Activated CD4-positive, alpha-beta T cell treated with anti-CD3 and anti-CD28 coated beads, Interleukin-10, Interleukin-2, amounts not matched to agents 100 ng/mL and 50 ng/mL, durations not matched to agents 16 hours and 8 hours (primary cell): Measurements from ENCODE around the gene LUZP2.

Source experiments
- DNase-seq: peaks from one replicate; pipeline ENCODE4 v3.0.0-alpha.2; 2020

The LUZP2 gene

GRCh38 chr11:24572376-24572775 lies 75.5 kb downstream of the LUZP2 start:
- DNase-seq = no peak

DNA sequence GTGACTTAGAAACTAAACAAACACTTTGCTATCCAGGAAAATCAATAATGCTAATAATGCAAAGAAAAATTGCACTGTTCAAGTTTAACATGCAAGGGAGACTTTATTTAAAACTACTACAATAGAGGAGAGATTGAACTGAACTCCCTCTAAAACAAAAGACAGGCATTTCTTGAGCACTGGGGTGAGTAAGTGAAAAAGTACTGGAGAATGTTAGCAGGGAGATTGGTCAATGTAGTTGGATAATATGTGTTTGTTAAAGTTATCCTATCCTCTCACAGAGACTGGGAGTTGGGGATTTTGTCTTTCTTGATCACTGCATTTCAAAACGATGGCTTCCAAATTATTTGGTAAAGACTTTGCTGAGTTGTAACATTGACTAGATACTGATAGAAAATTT lies 77.6 kb downstream of the LUZP2 start:
- DNase-seq = no peak

DNA sequence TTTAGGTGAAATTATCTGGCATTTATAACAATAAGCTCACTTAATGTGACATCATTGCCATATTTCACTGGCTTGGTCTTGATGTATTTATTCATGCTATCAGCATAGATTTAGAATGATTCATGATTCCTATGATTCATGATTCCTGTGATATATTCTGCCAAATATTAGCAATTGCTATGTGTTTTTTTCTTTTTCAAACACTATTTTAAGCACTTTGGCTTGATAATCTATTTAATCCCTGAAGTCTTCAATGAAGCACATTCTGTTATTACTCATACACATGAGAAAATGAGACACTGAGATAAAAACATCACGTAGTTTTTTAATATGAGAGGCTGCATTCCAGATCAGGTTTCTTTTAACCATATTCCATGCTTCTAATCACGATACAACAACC lies 78.5 kb downstream of the LUZP2 start:
- DNase-seq = no peak

- DNase-seq = no peak
Observed at GRCh38 chr11:24585192-24585591, 88.3 kb downstream of the LUZP2 start.

DNA sequence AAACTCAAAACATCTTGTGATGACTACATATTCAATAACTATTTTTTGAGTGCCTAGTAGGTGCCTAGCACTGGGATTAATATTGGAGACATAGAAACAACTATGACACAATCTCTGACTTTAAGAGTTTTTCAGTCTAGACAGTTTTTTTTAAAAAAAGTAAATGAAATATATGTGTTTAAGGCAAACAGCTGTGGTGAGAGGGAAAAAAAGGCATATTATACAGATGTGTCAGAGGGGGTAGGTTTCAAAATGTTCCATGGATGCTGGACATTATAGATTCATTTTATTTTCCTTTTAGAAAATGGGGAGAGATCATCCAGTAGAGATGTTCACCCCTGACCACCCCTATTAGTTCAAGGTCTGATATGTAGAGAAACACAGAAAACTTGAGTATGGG lies 90.8 kb downstream of the LUZP2 start:
- DNase-seq = no peak

- DNase-seq = no peak
Observed at GRCh38 chr11:24588081-24588480, 91.2 kb downstream of the LUZP2 start.

GRCh38 chr11:24589064-24589463 lies 92.2 kb downstream of the LUZP2 start:
- DNase-seq = no peak

- DNase-seq = no peak
Observed at GRCh38 chr11:24591283-24591682, 94.4 kb downstream of the LUZP2 start.

DNA sequence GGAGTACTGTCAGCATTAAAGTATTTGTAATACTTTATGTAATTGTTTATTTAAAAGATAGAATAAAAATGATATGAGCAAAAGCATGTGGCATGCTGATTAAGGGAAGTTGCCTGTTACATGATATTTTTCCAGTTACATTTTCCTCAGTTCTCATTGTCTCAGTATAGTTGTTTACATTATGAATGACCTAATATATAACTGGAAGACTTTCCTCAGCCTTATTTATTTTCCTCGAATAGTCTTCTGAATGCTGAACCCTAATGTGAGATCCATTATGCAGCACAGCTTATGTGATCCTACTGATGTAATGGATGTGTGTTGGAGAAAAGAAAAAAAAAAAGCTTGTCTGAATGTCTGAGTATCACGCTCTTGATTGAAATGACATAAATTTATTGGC lies 95.5 kb downstream of the LUZP2 start:
- no peak for DNase-seq

- DNase-seq = no peak
Observed at GRCh38 chr11:24593332-24593731, 96.5 kb downstream of the LUZP2 start.

GRCh38 chr11:24594401-24594800 lies 97.5 kb downstream of the LUZP2 start:
- DNase-seq = no peak

DNA sequence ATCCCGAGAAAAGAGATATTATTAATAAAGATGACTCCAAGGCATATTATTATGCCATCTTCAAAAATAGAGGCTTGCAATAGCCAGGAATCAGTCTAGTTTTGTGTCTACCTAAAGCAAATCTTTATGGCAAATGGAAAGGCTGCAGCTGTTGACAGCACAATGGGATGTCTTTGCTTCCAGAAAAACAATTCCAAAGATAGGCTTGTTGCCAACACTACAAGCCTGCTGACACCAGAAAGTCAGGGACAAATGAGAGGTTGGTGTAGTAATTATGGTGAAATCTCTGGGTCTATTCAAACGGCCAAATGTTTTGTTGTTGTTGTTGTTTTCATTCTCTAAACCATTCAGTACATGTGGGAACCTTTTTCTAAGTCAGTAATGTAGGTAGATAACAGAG lies 101.8 kb downstream of the LUZP2 start:
- DNase-seq = no peak

- DNase-seq = no peak
Observed at GRCh38 chr11:24609192-24610119, 112.6 kb downstream of the LUZP2 start.

DNA sequence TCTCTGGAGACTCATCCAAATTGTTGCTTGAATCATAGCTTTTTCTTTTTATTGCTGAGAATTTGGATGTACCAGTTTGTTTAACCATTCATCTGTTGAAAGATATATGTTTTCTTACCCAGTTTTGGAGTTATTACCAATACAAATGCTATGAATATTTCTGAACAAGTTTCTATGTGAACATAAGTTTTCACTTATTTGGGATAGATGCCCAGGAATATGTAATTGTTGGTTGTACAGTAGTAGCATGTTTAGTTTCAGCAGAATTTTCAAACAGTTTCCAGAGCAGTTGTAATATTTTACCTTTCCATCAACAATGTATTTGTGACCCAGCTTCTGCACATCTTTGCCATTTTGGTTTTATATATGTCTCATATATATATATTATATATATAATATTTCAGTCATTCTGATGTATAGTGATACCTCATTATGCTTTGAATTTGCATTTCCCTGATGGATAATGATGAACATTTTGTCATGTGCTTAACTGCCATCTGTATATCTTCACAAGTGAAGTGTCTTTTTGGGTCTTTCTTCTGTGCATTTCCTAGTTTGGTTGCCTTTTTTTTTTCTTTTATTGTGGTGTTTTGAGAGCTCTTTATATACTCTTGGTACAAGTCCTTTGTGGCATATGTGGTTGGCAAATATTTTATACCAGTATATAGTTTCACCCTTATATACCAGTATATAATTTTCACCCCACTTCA lies 118.8 kb downstream of the LUZP2 start:
- no peak for DNase-seq

DNA sequence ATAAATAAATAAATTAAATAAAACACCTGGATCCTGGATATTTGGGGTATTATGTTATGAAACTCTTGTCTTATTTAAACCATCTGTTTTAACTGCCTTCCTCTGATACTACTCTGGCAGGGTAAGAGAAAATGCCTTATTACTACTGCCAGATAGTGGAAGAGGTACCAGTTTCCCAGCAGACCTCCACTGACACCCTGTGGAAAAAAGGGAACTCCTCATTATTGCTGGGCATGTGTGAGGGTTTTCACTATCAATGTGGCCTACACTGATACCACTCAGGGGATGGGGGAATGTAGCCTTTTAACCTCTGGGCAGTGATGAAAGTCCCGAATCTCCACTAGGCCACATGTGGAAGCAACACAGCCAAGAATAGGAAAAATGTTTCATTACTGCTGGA lies 121.0 kb downstream of the LUZP2 start:
- no peak for DNase-seq

- DNase-seq = no peak
Observed at GRCh38 chr11:24619900-24620299, 123.0 kb downstream of the LUZP2 start.

DNA sequence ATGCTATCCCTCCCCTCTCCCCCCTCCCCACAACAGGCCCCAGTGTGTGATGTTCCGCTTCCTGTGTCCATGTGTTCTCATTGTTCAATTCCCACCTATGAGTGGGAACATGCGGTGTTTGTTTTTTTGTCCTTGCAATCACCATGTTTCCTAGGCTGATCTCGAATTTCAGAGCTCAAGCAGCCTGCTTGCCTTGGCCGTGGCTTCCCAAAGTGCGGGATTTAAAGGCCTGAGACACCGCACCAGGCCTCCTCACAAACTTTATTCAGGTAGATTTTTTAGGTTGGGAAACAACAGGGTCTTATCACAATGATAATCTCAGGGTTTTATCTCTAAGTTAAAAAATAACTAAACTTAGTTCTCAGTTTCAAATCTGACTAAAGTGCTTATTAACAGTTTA lies 125.4 kb downstream of the LUZP2 start:
- DNase-seq = no peak

DNA sequence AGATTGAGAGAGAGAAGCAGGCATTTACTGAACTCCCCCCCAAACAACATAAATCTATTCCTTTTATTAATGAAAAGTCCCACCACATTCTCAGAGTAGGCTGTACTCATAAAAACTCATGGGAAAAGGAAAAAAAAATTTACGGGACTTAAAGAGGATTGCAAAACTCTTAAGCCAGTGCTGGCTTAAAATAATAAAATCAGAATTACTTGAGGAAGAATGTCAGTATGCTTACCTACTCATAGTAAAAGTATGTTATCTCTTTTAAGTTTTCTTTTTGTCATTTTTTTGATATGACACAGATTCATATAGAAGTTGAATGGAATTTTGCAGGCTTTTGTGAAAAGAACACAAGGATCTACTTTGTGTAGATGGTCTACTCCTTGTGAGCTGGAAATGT lies 126.3 kb downstream of the LUZP2 start:
- no peak for DNase-seq

GRCh38 chr11:24624432-24624831 lies 127.6 kb downstream of the LUZP2 start:
- DNase-seq = no peak

DNA sequence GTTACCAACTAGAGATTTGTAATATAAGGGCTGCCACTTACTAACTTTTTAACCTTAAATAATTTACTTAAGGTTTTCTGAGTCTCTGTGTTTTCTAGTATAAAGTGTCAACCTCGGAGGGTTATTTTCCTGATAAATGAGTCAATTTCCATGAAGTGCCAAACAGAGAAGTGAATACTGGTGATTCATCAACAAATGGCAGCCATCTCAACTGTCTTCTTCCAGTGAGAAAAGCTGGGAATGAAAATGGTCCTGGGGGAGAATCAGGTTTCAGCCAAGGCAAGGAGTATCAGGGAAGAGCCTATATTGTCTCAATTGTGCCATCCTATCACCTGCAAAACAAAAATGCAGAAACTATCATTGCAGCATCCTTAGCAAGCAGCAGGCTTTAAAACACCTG lies 129.1 kb downstream of the LUZP2 start:
- DNase-seq = no peak

GRCh38 chr11:24628224-24628776 lies 131.4 kb downstream of the LUZP2 start:
- DNase-seq = no peak

GRCh38 chr11:24634606-24635160 lies 137.8 kb downstream of the LUZP2 start:
- no peak for DNase-seq

DNA sequence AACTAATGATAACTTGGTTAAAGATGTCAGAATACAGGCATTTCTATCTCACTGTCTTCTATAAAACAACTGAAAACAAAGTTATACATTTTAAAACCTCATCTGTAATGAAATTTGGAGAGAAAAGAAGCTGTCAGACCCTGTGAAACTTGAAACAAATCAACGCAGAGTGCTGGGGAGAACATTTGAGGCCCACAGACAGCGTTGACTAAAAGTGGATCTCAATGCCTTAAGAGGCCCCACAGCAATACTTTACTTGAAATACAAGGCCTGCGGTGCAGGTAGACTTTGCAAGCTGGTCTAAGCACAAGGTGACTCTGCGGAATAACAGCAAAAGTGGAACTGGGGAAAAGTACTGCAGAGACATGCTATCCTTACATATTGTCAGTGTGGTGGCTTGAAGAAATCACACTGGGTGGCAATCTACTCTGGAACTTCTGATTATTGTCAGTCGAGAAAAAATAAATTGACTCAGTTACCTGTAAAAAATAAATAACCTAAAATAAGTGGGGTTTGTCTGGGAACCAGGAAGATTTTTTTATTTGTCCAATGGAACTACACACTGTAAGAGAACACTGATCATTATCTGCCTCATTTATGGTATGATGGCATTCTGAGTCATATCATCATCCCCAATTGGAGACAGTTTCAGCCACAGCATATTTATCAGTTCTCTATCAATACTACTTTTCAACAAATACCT lies 138.9 kb downstream of the LUZP2 start:
- DNase-seq = no peak
